GM23248 (cell line): ENCODE measurements around the gene GPR31.
"Not testable (repeated sequence)": the region's sequence is repeated elsewhere in the genome, so short reads cannot be mapped to it uniquely, and the experiment has no call there.

ENCODE experiments used
- EZH2 ChIP-seq: fragments of 200-600 bp; sonication (generic); IDR thresholded peaks from 2 replicates; pipeline ENCODE4 v1.6.1; 2018; ENCODE audit warnings: antibody characterized with exemption, mild to moderate bottlenecking; ENCODE audit not compliant: insufficient read depth, poor library complexity, severe bottlenecking
- EZH2phosphoT487 ChIP-seq: fragments of 200-600 bp; sonication (generic); IDR thresholded peaks from 2 replicates; pipeline ENCODE4 v1.6.1; 2018; ENCODE audit warnings: antibody characterized with exemption, moderate library complexity, mild to moderate bottlenecking, low read depth; ENCODE audit not compliant: insufficient read depth

DNA sequence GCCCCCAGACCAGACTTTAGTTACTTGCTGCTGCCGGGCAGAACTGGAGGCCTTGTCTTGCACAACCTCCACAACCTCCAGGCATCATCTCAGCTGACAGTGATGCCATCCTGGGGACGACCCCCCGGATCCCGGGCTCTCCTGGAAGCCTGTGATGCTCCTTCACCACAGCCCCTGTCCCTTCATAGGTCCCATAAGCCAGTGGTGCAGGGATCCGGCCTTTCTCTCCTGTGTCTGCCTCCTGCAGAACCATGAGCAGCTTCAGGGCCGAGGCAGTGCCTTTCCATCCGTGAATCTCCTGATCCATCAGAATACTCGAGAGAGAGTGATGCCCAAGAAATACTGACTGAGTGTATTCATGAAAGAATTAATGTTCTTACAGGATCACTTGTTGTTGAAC, 22.3 kb upstream of the GPR31 start:
- not testable (repeated sequence) for TF ChIP-seq EZH2phosphoT487, EZH2
